Cerebellar nuclear complex (tissue), 1 donor: ENCODE measurements around the gene SIGLEC11.
"Not testable (repeated sequence)": the region's sequence is repeated elsewhere in the genome, so short reads cannot be mapped to it uniquely, and the experiment has no call there.

Source experiments
- DNase-seq, 2 experiments: peaks; one replicate each; lab custom pipeline; 2025; lab: John Stamatoyannopoulos, UW

The SIGLEC11 gene

GRCh38 chr19:49981603-49982593 lies 20.9 kb upstream of the SIGLEC11 start:
- DNase-seq: no peak

GRCh38 chr19:49978324-49978723 lies 17.4 kb upstream of the SIGLEC11 start:
- DNase-seq: no peak

DNA sequence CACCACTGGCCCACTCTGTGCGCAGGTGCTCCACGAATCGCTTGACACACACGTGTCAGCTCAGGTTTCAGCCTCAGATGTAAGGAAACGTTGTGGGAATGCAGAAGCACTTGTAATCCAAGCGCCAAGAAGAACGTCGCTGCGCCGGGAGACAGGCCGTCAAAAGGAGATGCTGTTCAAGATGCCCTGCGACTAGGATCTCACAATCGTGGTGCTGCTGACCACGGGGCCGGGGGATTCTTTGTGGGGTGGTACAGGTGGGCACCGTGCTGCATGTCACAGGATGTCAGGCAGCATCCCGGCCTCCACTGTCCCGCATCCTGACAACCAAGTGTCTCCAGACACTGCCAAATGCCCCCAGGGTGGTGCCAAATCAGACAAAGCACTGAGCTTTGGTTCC lies 16.9 kb upstream of the SIGLEC11 start:
- DNase-seq: no peak

DNA sequence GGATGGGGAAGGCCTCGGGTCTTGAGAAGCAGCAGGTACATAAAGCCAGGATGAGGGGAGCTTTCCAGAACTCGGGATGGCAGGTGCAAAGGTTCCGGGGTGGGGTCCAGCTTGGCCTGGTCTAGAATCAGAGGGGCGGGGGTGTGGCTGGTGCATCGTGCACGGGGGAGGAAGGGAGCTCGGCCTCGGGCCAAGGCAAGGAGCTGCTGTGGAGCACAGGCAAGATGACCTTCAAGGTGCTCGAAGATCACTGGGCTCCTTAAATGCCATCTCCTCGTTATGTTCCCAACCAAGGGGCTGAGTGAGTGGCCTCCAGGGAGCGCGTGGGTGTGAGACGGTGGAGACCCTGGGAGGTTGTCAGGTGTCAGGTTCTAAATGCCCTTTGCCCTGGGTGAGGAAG lies 16.1 kb upstream of the SIGLEC11 start:
- DNase-seq: no peak

DNA sequence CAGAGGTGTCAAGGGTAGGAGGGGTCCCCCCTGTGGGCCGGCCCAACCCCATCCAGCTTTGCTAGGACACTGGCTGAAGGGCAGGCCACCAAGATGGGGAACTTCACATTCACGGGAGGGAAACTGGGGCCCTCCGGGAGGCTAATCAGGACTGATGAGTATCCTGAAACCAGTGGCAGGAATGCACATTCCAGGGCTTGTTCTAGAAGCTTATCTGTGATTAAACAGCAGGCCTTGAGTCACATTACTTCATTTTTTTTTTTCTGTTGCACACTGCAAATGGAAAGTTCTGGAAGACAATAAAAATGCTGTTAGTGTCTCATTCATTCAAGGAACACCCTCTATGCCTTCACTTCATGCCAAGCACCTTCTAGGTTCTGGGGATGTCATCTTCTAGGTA lies 15.5 kb upstream of the SIGLEC11 start:
- no peak for DNase-seq

DNA sequence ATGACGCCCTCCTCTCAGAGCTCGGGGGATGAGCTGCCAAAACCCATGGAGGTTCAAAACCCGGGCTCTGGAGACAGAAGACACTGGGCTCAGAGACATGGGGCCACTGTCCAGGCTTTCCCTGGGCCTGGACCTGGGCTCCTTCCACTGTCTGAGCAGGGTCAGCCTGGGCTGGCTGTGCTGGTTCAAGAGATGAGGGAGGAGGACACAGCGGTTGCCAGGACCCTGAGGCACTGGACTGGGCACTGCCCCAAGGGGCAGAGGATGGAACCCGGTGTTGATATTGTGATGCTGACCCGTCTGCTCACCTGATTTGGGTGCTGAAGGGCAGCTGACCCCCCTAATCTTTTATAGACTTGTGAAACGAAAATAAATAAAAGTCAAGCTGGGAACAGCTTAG lies 14.1 kb upstream of the SIGLEC11 start:
- DNase-seq: no peak

DNA sequence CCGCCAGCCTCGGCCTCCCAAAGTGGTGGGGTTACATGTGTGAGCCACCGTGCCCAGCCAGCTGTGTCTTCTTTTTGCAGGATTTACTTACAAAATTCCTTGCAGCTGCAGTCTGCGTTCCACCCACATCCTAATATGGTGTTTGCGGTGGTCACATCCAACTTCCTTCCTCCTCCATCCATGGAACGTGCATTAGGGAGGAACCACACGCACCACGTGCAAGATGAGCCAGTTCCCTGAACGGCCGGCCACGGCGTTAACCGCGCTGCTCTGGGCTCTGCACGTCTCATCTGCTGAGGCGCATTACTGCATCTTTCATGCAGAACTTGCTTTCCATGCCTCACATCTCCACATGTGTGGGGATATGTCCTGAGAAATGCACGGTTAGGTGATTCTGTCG lies 13.0 kb upstream of the SIGLEC11 start:
- no peak for DNase-seq

DNA sequence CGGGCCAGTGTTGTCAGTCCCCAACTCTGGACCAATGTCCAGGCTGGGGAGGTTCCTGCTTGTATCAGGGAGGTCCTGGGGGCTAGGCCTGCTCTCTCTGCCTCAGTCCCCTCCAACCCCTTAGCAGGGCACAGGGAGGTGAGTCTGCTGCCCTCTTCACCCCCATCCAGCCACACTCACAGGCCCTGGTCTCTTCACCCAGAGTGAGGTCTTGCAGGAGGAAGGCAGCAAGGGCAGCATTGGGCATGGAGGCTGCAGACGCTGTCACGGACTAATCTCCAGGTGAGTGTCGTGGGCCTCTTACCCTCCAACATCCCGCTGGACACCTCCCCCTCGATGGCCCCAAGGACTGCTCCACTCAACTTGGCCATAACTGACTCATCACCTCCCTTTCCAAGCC lies 11.9 kb upstream of the SIGLEC11 start:
- no peak for DNase-seq

DNA sequence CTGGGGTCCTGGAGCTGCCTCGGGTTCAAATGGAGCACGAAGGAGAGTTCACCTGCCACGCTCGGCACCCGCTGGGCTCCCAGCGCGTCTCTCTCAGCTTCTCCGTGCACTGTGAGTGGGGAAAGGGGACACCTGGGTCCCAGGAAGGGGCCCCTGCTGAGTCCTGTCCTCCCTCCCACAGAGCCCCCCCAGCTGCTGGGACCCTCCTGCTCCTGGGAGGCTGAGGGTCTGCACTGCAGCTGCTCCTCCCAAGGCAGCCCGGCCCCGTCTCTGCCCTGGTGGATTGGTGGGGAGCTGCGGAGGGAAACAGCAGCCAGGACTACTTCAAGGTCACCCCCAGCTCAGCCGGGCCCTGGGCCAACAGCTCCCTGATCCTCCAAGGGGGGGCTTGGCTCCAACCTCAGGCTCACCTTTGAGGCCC lies 11.0 kb upstream of the SIGLEC11 start:
- DNase-seq: no peak

- not testable (repeated sequence) for DNase-seq
Observed at GRCh38 chr19:49969355-49969754, 8.4 kb upstream of the SIGLEC11 start.

- DNase-seq: no peak
Observed at GRCh38 chr19:49968279-49968922, 7.4 kb upstream of the SIGLEC11 start.

DNA sequence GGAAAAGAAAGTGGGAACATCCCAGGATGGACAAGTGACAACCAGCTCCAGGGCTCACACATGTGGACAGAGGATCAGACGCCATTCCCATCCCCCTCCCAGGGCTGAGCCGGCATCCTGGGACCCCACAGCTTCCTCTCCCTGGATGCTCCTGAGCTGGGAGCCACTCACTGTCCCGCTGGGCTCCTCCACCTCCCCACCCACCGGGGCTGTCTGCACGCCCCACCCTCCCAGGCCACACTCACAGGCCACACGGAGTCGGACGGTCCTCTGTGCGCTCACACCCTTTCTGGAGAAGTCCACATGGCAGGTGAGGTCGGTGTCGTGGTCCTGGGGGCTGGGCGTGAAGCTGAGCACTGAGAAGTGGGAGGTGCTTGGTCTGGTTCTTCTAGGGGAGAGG lies 1.1 kb downstream of the SIGLEC11 start:
- DNase-seq: not testable (repeated sequence)

DNA sequence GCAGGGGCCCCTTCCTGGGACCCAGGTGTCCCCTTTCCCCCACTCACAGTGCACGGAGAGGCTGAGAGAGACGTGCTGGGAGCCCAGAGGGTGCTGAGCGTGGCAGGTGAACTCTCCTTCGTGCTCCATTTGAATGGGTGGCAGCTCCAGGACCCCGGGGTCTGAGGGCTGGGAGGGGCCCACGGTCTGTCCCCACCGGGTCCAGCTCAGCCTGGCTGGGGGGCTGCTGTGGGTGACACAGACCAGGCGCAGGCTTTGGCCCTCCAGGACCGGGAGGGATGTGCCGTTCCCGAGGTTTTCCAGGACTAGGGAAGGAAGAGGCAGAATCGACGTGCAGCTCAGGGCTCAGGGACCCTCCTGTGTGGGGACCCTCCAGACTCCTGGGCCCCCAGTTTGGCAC lies 2.4 kb downstream of the SIGLEC11 start:
- DNase-seq: not testable (repeated sequence)

DNA sequence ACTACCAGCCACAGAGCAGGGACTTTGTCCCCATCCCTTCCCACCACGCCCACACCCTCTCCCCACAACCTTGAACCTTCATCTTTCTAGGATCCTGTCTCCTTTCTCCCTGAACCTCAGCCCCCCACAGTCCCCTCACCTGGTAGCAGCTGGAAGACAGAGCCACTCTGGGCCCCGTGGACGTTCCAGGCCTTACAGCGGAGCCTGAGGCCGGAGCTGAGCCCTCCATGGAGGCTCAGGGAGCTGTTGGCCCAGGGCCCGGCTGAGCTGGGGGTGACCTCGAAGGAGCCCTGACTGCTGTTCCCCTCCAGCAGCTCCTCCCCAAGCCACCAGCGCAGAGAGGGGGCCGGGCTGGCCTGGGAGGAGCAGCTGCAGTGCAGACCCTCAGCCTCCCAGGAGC lies 2.8 kb downstream of the SIGLEC11 start:
- DNase-seq: not testable (repeated sequence)

- DNase-seq: no peak
Observed at GRCh38 chr19:49957262-49957915, 3.6 kb downstream of the SIGLEC11 start.

DNA sequence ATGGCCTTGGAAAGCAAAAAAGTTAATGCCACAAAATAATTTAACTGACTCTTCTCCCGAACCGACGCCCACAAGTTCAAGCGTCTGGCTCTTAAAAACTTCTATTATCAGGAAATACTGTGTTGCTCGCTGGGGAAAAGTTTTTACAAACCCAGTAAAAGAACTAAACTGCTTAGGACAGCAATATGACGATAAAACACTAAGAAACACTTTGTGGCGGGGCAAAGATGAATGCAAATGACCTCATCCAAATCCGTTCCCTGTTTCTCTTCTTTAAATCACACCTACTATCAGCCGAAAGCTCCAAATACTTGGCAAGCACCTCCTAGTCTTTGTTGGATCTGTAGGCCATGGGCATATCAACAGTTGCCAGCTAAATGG lies 4.9 kb downstream of the SIGLEC11 start:
- no peak for DNase-seq

GRCh38 chr19:49954933-49955332 lies 6.0 kb downstream of the SIGLEC11 start:
- DNase-seq: no peak

DNA sequence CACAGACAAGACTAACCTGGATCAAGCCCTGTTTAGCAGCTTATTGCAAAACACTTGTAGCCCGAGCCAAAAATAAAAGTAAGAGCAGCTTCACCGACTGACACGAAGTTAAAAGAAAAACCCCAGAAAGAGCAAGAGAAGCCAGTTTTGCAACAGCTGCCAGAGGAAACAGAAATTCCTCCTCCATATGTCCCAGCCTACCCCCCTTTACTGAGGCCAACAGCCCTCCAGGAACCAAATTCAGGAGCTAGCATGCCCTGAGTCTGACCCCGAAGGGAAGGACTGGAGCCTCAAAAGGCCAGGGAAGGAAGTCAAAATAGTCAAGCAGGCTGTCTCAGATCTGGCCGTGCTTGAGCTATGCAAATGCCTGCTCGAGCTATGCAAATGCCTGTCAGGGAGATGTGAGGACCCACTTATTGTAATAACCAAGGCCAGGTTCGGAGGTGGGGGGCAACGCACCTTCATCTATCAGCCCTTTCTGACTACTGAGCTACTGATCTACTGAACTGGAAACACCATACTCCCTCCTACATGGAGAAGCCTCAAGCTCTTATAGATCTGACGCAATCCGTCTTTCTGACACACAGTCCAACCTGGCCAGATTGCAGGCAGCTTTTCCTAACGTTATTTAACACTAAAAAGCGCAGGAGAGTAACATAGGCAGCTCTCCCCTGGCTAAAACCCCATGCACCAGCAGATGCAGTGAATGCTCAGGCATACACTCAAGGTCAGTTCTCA lies 6.7 kb downstream of the SIGLEC11 start:
- DNase-seq: no peak

DNA sequence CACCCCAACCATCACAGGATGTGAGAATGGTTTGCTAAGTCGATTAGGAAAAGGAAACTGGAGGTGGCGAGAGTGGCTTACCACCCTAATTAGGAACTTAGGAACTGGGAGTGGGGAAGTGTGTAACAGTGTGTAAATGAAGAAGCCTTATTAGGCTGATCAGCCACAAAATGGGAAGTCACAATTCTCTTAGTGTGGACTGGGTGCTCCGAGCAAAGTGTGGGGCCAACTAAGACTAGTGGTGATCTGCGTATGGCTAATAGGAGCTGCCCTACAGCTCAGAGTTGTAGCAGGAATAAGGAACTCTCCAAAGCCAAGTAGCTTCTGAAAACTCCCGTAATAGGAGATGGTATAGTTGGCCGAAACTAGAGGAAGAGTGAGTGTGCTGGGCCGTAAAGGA lies 7.6 kb downstream of the SIGLEC11 start:
- no peak for DNase-seq

GRCh38 chr19:49952906-49953305 lies 8.1 kb downstream of the SIGLEC11 start:
- no peak for DNase-seq

- no peak for DNase-seq
Observed at GRCh38 chr19:49952479-49952836, 8.5 kb downstream of the SIGLEC11 start.

- no peak for DNase-seq
Observed at GRCh38 chr19:49951806-49952478, 9.0 kb downstream of the SIGLEC11 start.
